Lower leg skin (tissue), 4 donors: ENCODE results near the gene OR51B5. TPM values are rescaled to one million over a fixed set of nuclear protein-coding genes. Genes with fewer than 3 reads are reported as not detected.
"Not testable (repeated sequence)": the region's sequence is repeated elsewhere in the genome, so short reads cannot be mapped to it uniquely, and the experiment has no call there.

ENCODE experiments used
- DNase-seq, 2 donors: peaks; one replicate each; pipeline ENCODE4 v3.0.0-alpha.2; 2019; ENCODE audit warnings: low spot score in 2 of 2
- H3K4me3 ChIP-seq: fragments of 200-600 bp; sonication (generic); 2 replicates; pipeline ENCODE4 v1.5.1; 2017; ENCODE audit warnings: mild to moderate bottlenecking, low read depth; ENCODE audit not compliant: poor library complexity, severe bottlenecking
- CTCF ChIP-seq, 3 donors: fragments of 450-650 bp; IDR thresholded peaks; one replicate each; pipeline ENCODE4 v1.5.1; 2016; ENCODE audit warnings: antibody characterized with exemption in 3 of 3, mild to moderate bottlenecking in 3 of 3, moderate library complexity in 2 of 3
- POLR2A ChIP-seq, 2 donors: fragments of 450-650 bp; IDR thresholded peaks; one replicate each; pipeline ENCODE4 v1.6.1; 2016 to 2017; ENCODE audit warnings: antibody characterized with exemption in 2 of 2, mild to moderate bottlenecking in 1 of 2, moderate library complexity in 1 of 2
- WGBS, 2 donors: methylation state at CpG; one replicate each; pipeline ENCODE4 v1.1.5; 2018; 5-methylcytosine and 5-hydroxymethylcytosine counted together
- intact Hi-C: fragments of 100-400 bp; cut with DNase I; formaldehyde crosslinking; loops from one replicate; pipeline ENCODE4 v1.15.0; 2023; ENCODE audit warnings: low total_unique reads
- total RNA-seq, 4 donors: library from RNA; depleted of rRNA; stranded (reverse); fragments of >200 nt; gene quantifications; one replicate each; pipeline ENCODE4 v1.1.0, GENCODE V29; 2016

The OR51B5 gene
- total RNA-seq, 4 donors from 2014 or later: not detected

DNA sequence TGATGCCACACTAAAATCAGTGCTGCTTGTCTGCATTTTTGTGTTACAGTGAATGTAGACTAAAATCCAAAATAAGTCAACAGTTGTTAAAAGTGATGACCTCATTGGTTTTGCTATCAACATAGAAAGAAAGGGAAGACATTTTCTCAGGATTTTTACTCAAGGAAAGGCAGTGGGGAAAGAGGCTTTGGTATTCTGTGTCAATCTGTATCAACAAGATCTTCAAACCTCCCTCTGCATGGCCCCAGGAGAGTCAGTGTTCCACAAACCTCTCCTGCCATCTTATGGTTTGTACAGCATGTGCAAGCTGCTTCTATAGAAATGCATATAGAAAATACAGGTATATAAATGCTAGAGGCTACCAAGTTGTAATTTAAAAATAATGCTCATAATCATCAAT lies 26.5 kb upstream of the OR51B5 start:
- intact Hi-C loops: no loop called here
- H3K4me3 ChIP-seq: no peak overlapping the region
- DNase-seq: no peak
- TF ChIP-seq CTCF (IDR thresholded peaks at IDR 0.05): no peak
- TF ChIP-seq POLR2A (IDR thresholded peaks at IDR 0.05): no peak

GRCh38 chr11:5368502-5369043 lies 25.2 kb upstream of the OR51B5 start:
- TF ChIP-seq CTCF (IDR thresholded peaks at IDR 0.05) (no peak), POLR2A (IDR thresholded peaks at IDR 0.05) (no peak)
- intact Hi-C loops: no loop called here
- 53 to 54% methylated on average over 3 of the region's 3 CpGs for WGBS, 2 donors
- DNase-seq: no peak
- H3K4me3 ChIP-seq: no peak overlapping the region

DNA sequence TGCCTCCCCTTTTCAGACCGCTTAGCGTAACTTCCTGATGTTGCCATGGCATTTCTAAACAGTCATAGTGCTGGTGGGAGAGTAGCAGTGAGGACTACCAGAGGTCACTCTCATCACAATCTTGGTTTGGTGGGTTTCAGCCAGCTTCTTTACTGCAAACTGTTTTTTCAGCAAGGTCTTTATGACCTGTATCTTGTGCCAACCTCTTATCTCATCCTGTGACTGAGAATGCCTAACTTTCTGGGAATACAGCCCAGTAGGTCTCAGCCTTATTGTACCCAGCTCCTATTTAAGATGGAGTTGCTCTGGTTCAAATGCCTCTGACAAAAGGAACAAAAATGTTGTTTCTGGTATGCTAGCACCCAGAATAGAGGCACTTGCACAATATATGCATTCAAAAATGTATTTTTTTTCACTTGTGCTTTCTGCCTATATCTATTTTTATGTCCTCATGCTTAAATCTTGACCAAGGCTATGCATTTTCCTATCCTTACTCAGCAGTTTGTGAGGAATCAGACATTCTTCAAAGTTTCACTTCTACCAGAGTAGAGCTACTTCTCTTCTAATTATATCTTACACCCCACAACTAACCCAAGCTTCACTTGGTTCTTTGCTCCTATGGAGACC lies 24.2 kb upstream of the OR51B5 start:
- DNase-seq: no peak
- no peak for TF ChIP-seq POLR2A (IDR thresholded peaks at IDR 0.05)
- no peak for TF ChIP-seq CTCF (IDR thresholded peaks at IDR 0.05)
- no peak overlapping the region for H3K4me3 ChIP-seq
- WGBS, 2 donors: 42 to 84% methylated on average over 2 of the region's 2 CpGs
- intact Hi-C loops: no loop called here

- intact Hi-C loops: no loop called here
- H3K4me3 ChIP-seq: no peak overlapping the region
- TF ChIP-seq CTCF (IDR thresholded peaks at IDR 0.05) (no peak), POLR2A (IDR thresholded peaks at IDR 0.05) (no peak)
- WGBS, 2 donors: 55 to 80% methylated on average over 1 of the region's 1 CpG
- DNase-seq: no peak
Observed at GRCh38 chr11:5366856-5367255, 23.5 kb upstream of the OR51B5 start.

DNA sequence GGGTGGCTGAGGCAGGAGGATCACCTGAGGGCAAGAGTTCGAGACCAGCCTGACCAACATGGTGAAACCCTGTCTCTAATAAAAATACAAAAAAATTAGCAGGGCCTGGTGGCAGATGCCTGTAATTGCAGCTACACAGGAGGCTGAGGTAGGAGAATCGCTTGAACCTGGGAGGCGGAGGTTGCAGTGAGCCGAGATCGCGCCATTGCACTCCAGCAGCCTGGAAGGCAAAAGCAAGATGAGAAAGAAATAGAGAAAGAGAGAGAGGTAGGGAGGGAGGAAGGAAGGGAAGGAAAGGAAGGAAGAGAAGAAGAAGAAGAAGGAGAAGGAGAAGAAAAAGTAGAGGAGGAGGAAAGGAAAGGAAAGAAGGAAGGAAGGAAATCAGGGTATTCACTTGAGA lies 23.0 kb upstream of the OR51B5 start:
- H3K4me3 ChIP-seq, DNase-seq, intact Hi-C loops: not testable (repeated sequence)
- WGBS, 2 donors: 82 to 85% methylated on average over 6 of the region's 6 CpGs

- no peak overlapping the region for H3K4me3 ChIP-seq
- intact Hi-C loops: no loop called here
- WGBS, 2 donors: 46 to 52% methylated on average over 2 of the region's 2 CpGs
- TF ChIP-seq POLR2A (IDR thresholded peaks at IDR 0.05) (no peak), CTCF (IDR thresholded peaks at IDR 0.05) (no peak)
- DNase-seq: no peak
Observed at GRCh38 chr11:5364214-5364613, 20.9 kb upstream of the OR51B5 start.
